ENCODE data around the gene CD300E.

The CD300E gene

GRCh38 chr17:74595037-74595750 is 28.3 kb downstream of the CD300E start:
- TF ChIP-seq, protein P1, sequence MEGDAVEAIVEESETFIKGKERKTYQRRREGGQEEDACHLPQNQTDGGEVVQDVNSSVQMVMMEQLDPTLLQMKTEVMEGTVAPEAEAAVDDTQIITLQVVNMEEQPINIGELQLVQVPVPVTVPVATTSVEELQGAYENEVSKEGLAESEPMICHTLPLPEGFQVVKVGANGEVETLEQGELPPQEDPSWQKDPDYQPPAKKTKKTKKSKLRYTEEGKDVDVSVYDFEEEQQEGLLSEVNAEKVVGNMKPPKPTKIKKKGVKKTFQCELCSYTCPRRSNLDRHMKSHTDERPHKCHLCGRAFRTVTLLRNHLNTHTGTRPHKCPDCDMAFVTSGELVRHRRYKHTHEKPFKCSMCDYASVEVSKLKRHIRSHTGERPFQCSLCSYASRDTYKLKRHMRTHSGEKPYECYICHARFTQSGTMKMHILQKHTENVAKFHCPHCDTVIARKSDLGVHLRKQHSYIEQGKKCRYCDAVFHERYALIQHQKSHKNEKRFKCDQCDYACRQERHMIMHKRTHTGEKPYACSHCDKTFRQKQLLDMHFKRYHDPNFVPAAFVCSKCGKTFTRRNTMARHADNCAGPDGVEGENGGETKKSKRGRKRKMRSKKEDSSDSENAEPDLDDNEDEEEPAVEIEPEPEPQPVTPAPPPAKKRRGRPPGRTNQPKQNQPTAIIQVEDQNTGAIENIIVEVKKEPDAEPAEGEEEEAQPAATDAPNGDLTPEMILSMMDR (IDR thresholded peaks at IDR 0.05), result no peak

GRCh38 chr17:74592087-74592990 is 31.2 kb downstream of the CD300E start, which contains the start of gene CD300LD:
Gene CD300LD (minus strand): TSS chr17:74592283. CDS start chr17:74592202, 81 bp downstream.
- TF ChIP-seq, protein P1 (IDR thresholded peaks at IDR 0.05), result no peak

DNA sequence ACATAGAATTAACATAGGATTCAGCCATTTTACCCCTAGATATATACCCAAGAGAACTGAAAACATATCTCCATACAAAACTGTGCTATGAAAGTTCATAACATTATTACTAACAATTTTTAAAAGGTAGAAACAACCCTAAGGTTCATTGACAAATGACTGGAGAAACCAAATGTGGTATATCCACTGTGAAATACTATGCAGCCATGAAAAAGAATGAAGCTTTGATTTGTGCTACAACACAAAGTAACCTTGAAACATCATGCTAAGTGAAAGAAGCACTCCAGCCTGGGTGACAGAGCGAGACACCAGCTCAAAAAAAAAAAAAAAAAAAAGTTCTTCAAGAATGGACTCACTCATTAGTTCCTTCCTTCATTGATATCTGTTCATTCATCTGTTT is 32.0 kb downstream of the CD300E start:
- TF ChIP-seq, protein P1 (IDR thresholded peaks at IDR 0.05), result no peak

GRCh38 chr17:74585711-74586110 is 37.8 kb downstream of the CD300E start:
- TF ChIP-seq, protein P1 (IDR thresholded peaks at IDR 0.05), result no peak

GRCh38 chr17:74584292-74585060 is 39.1 kb downstream of the CD300E start:
- TF ChIP-seq, protein P1 (IDR thresholded peaks at IDR 0.05), result no peak

DNA sequence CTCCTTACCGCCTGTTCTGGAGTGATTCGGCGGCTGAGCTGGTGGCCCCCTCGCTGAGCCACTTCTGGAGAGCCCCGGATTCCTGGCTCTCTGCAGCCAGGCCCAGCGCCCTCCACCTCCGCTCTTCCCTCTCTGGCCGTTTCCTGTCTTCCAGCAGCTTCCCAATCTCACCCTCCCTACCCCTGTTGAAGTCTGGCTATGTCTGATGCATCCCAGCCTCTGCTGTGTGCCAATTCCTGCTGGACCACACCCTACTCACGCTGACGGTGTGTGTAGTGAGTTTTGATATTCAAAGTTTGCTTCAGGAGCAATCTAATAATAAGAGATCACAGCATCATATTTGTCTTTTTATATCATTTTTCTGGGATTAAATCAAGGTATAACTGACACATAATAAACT is 40.9 kb downstream of the CD300E start:
- TF ChIP-seq, protein P1 (IDR thresholded peaks at IDR 0.05), result no peak

DNA sequence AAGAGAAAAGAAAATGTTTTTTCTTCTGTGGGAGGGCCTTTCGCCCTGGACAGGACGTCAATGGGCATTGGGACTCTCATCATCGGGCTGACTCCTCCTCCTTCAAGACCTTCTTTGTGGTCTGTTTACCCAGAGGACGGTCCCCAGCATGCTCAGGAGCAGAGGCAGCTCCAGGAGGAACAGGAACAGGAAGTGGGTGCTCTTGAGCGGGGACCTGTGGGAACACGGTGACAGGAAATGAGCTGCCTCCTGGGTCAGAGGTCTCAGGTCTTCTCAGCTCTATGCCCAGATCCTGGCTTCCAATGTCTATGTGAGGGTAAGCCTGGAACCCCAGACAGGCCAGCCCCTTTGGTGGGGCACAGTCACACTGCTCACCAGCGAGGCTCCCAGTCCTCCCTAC is 43.6 kb downstream of the CD300E start:
- TF ChIP-seq, protein P1 (IDR thresholded peaks at IDR 0.05), result no peak

Data from LNCAP (cell line).